ENCODE data around the gene KDM4C. TPM values are rescaled to one million over a fixed set of nuclear protein-coding genes. Genes with fewer than 3 reads are reported as not detected.

KDM4C gene
- total RNA-seq, 1 experiment from 2014 or later = 4.8 TPM

GRCh38 chr9:6876195-6876894 is 118.6 kb downstream of the KDM4C start:
- ChIA-PET POLR2A (ENCODE audit: low non-redundant PET) (no interaction called here), CTCF (no interaction called here)
- BruUV-seq (replicated peaks) = no TSS peak
- Histone ChIP-seq H3K27ac (ENCODE audit: low read depth, low read length, poor library complexity, severe bottlenecking) (no peak overlapping the region), H3K9me3 (ENCODE audit: low read depth, low read length, poor library complexity, severe bottlenecking) (no peaks in the 10 kb centered on the region), H3K27me3 (replicated peaks; ENCODE audit: insufficient read depth, low read depth, low read length, poor library complexity) (no peaks in the 10 kb centered on the region), H3K4me3 (ENCODE audit: low read depth, low read length, poor library complexity, severe bottlenecking) (no peak overlapping the region), H3K4me1 (ENCODE audit: insufficient read depth, low read length, poor library complexity, severe bottlenecking) (no peaks in the 10 kb centered on the region), H3K36me3 (ENCODE audit: insufficient read depth, low read length, poor library complexity, severe bottlenecking) (no peaks in the 10 kb centered on the region)
- no peak for DNase-seq (ENCODE audit: low spot score)
- TF ChIP-seq EZH2 (IDR thresholded peaks at IDR 0.05; ENCODE audit: borderline replicate concordance, low read depth, low read length, poor library complexity, severe bottlenecking) (no peak), CTCF (conservative IDR thresholded peaks at IDR 0.05; ENCODE audit: low read depth, low read length) (no peak)
- intact Hi-C loops (cut with micrococcal nuclease; ENCODE audit: unreplicated experiment) = no loop called here

- no peaks in the 10 kb centered on the region for H3K9me3 ChIP-seq (ENCODE audit: low read depth, low read length, poor library complexity, severe bottlenecking)
- ChIA-PET POLR2A (ENCODE audit: low non-redundant PET) (no interaction called here), CTCF (no interaction called here)
- DNase-seq (ENCODE audit: low spot score) = no peak
- no peaks in the 10 kb centered on the region for H3K27me3 ChIP-seq (replicated peaks; ENCODE audit: insufficient read depth, low read depth, low read length, poor library complexity)
- BruUV-seq (replicated peaks) = no TSS peak
- intact Hi-C loops (cut with micrococcal nuclease; ENCODE audit: unreplicated experiment) = no loop called here
- TF ChIP-seq CTCF (conservative IDR thresholded peaks at IDR 0.05; ENCODE audit: low read depth, low read length) (no peak), EZH2 (IDR thresholded peaks at IDR 0.05; ENCODE audit: borderline replicate concordance, low read depth, low read length, poor library complexity, severe bottlenecking) (no peak)
- no peaks in the 10 kb centered on the region for H3K36me3 ChIP-seq (ENCODE audit: insufficient read depth, low read length, poor library complexity, severe bottlenecking)
- H3K4me1 ChIP-seq (ENCODE audit: insufficient read depth, low read length, poor library complexity, severe bottlenecking) = no peaks in the 10 kb centered on the region
- H3K27ac ChIP-seq (ENCODE audit: low read depth, low read length, poor library complexity, severe bottlenecking) = no peak overlapping the region
- no peak overlapping the region for H3K4me3 ChIP-seq (ENCODE audit: low read depth, low read length, poor library complexity, severe bottlenecking)
Observed at GRCh38 chr9:6877671-6878161, 119.9 kb downstream of the KDM4C start.

GRCh38 chr9:6880626-6881025 is 122.9 kb downstream of the KDM4C start:
- H3K4me3 ChIP-seq (ENCODE audit: low read depth, low read length, poor library complexity, severe bottlenecking) = no peak overlapping the region
- H3K9me3 ChIP-seq (ENCODE audit: low read depth, low read length, poor library complexity, severe bottlenecking) = no peaks in the 10 kb centered on the region
- BruUV-seq (replicated peaks) = no TSS peak
- no peaks in the 10 kb centered on the region for H3K27me3 ChIP-seq (replicated peaks; ENCODE audit: insufficient read depth, low read depth, low read length, poor library complexity)
- H3K36me3 ChIP-seq (ENCODE audit: insufficient read depth, low read length, poor library complexity, severe bottlenecking) = no peaks in the 10 kb centered on the region
- no peaks in the 10 kb centered on the region for H3K4me1 ChIP-seq (ENCODE audit: insufficient read depth, low read length, poor library complexity, severe bottlenecking)
- no peak for TF ChIP-seq CTCF (conservative IDR thresholded peaks at IDR 0.05; ENCODE audit: low read depth, low read length)
- TF ChIP-seq EZH2 (IDR thresholded peaks at IDR 0.05; ENCODE audit: borderline replicate concordance, low read depth, low read length, poor library complexity, severe bottlenecking) = no peak
- H3K27ac ChIP-seq (ENCODE audit: low read depth, low read length, poor library complexity, severe bottlenecking) = no peak overlapping the region
- POLR2A ChIA-PET (ENCODE audit: low non-redundant PET) = no interaction called here
- CTCF ChIA-PET = no interaction called here
- DNase-seq (ENCODE audit: low spot score) = no peak
- intact Hi-C loops (cut with micrococcal nuclease; ENCODE audit: unreplicated experiment) = no loop called here
